PC-9 (cell line): ENCODE results near the gene CEP112. TPM values are rescaled to one million over a fixed set of nuclear protein-coding genes. Genes with fewer than 3 reads are reported as not detected.

Experiments
- BruUV-seq: library from RNA; stranded (reverse); fragments of 400-500 nt; replicated peaks from 2 replicates; lab custom pipeline; 2021; lab: Mats Ljungman, UMichigan
- CTCF ChIA-PET: fragments of 300-600 bp; sonication (Branson Sonifier 250); formaldehyde crosslinking; loops from one replicate; lab custom pipeline; 2022; ENCODE audit warnings: antibody characterized with exemption; lab: Charles Lee
- POLR2A ChIA-PET: fragments of 300-600 bp; sonication (Branson Sonifier 250); formaldehyde crosslinking; loops from one replicate; lab custom pipeline; 2022; ENCODE audit warnings: antibody characterized with exemption; ENCODE audit not compliant: unreplicated experiment; lab: Charles Lee
- DNase-seq, 2 experiments: peaks; one replicate each; pipeline versions ENCODE4 v3.0.0 to v3.0.0-alpha.2; 2015 to 2022; ENCODE audit warnings: mixed read lengths in 1 of 2
- H2AFZ ChIP-seq: fragments of 200-600 bp; sonication (generic); 2 replicates; pipeline ENCODE4 v1.8.1; 2017; ENCODE audit warnings: antibody characterized with exemption
- H3F3A ChIP-seq: fragments of 200-600 bp; sonication (generic); 2 replicates; pipeline ENCODE4 v1.8.1; 2017; ENCODE audit warnings: antibody characterized with exemption, mild to moderate bottlenecking, low read depth; ENCODE audit not compliant: insufficient read depth
- H3K27ac ChIP-seq: fragments of 200-600 bp; sonication (generic); 2 replicates; pipeline ENCODE4 v1.6.1; 2016; ENCODE audit warnings: mixed run types
- H3K27me3 ChIP-seq: fragments of 200-600 bp; sonication (generic); 2 replicates; pipeline ENCODE4 v1.6.1; 2016; ENCODE audit warnings: low read depth, mixed run types; ENCODE audit not compliant: insufficient read depth
- H3K36me3 ChIP-seq: fragments of 200-600 bp; sonication (generic); 2 replicates; pipeline ENCODE4 v1.6.1; 2016; ENCODE audit warnings: low read depth, mixed run types
- H3K4me1 ChIP-seq: fragments of 200-600 bp; sonication (generic); replicated peaks from 2 replicates; pipeline ENCODE4 v1.6.1; 2016; ENCODE audit warnings: mixed run types; ENCODE audit not compliant: insufficient read depth
- H3K4me2 ChIP-seq: fragments of 200-600 bp; sonication (generic); 2 replicates; pipeline ENCODE4 v1.6.1; 2017; ENCODE audit warnings: mixed run types
- H3K4me3 ChIP-seq: fragments of 200-600 bp; sonication (generic); 2 replicates; pipeline ENCODE4 v1.6.1; 2016; ENCODE audit warnings: mixed run types
- H3K79me2 ChIP-seq: fragments of 200-600 bp; sonication (generic); 2 replicates; pipeline ENCODE4 v1.6.1; 2017; ENCODE audit warnings: low read depth, mixed run types
- H3K9me2 ChIP-seq: fragments of 200-600 bp; sonication (generic); 2 replicates; pipeline ENCODE4 v1.8.1; 2017; ENCODE audit warnings: mild to moderate bottlenecking; ENCODE audit not compliant: insufficient read depth
- H3K9me3 ChIP-seq: fragments of 200-600 bp; sonication (generic); 2 replicates; pipeline ENCODE4 v1.8.1; 2016; ENCODE audit warnings: low read depth; ENCODE audit not compliant: insufficient read depth
- H4K20me1 ChIP-seq: fragments of 200-600 bp; sonication (generic); 2 replicates; pipeline ENCODE4 v1.8.1; 2017; ENCODE audit not compliant: insufficient read depth
- CTCF ChIP-seq: fragments of 200-600 bp; sonication (generic); conservative IDR thresholded peaks from 2 replicates; pipeline ENCODE4 v1.6.1; 2017; ENCODE audit warnings: mixed run types, antibody characterized with exemption, mild to moderate bottlenecking, moderate library complexity
- EZH2 ChIP-seq: fragments of 200-600 bp; sonication (generic); IDR thresholded peaks from 2 replicates; pipeline ENCODE4 v1.8.0; 2017; ENCODE audit warnings: antibody characterized with exemption, low read depth
- intact Hi-C: fragments of 100-400 bp; cut with micrococcal nuclease; formaldehyde crosslinking; loops from one replicate; pipeline ENCODE4 v1.10.0; 2022; ENCODE audit not compliant: unreplicated experiment
- total RNA-seq: library from RNA; stranded (reverse); gene quantifications from 2 replicates; pipeline ENCODE4 v1.2.3, GENCODE V29; 2021

The CEP112 gene
- total RNA-seq, 1 experiment from 2014 or later: 4.3 TPM

GRCh38 chr17:65867014-65867413 is 324.9 kb downstream of the CEP112 start:
- CTCF ChIA-PET: no interaction called here
- POLR2A ChIA-PET: interaction anchor here (0.5 kb wide), 1 partner anchor 9 kb away, joined by 5 read pairs; no protein-coding TSS in a partner anchor

GRCh38 chr17:65865715-65866425 is 326.1 kb downstream of the CEP112 start:
- POLR2A ChIA-PET: no interaction called here
- Histone ChIP-seq H3K9me2 (no peaks in the 10 kb centered on the region), H3K27ac (no peak overlapping the region), H3K4me3 (no peak overlapping the region), H4K20me1 (no peaks in the 10 kb centered on the region), H3F3A (no peaks in the 10 kb centered on the region), H3K4me1 (no peaks in the 10 kb centered on the region), H3K27me3 (no peaks in the 10 kb centered on the region), H3K79me2 (no peaks in the 10 kb centered on the region), H3K4me2 (no peak overlapping the region), H3K9me3 (no peaks in the 10 kb centered on the region), H3K36me3 (no peaks in the 10 kb centered on the region), H2AFZ (no peak overlapping the region)
- CTCF ChIA-PET: no interaction called here
- TF ChIP-seq CTCF (no peak), EZH2 (no peak)
- intact Hi-C loops: no loop called here
- DNase-seq: no peak
- no TSS peak for BruUV-seq

More at GRCh38 chr17:65867014-65867413, 324.9 kb downstream of the CEP112 start:
- Histone ChIP-seq H3K27ac (no peak overlapping the region), H3K9me2 (no peaks in the 10 kb centered on the region), H3K36me3 (no peaks in the 10 kb centered on the region), H3K9me3 (no peaks in the 10 kb centered on the region), H3K4me1 (no peaks in the 10 kb centered on the region), H3K79me2 (no peaks in the 10 kb centered on the region), H3F3A (no peaks in the 10 kb centered on the region), H3K4me3 (no peak overlapping the region), H2AFZ (no peak overlapping the region), H3K4me2 (no peak overlapping the region), H4K20me1 (no peaks in the 10 kb centered on the region), H3K27me3 (no peaks in the 10 kb centered on the region)
- TF ChIP-seq EZH2 (no peak), CTCF (no peak)
- BruUV-seq: no TSS peak
- DNase-seq: no peak
- intact Hi-C loops: no loop called here

- H3F3A ChIP-seq: no peaks in the 10 kb centered on the region
- no peak overlapping the region for H3K4me2 ChIP-seq
- no peaks in the 10 kb centered on the region for H3K79me2 ChIP-seq
- no peaks in the 10 kb centered on the region for H3K36me3 ChIP-seq
- no peaks in the 10 kb centered on the region for H3K9me3 ChIP-seq
- intact Hi-C loops: no loop called here
- CTCF ChIA-PET: no interaction called here
- DNase-seq: no peak
- H3K27ac ChIP-seq: no peak overlapping the region
- TF ChIP-seq EZH2: no peak
- no peak for TF ChIP-seq CTCF
- no peak overlapping the region for H2AFZ ChIP-seq
- H3K9me2 ChIP-seq: no peaks in the 10 kb centered on the region
- H4K20me1 ChIP-seq: no peaks in the 10 kb centered on the region
- H3K27me3 ChIP-seq: no peaks in the 10 kb centered on the region
- no peak overlapping the region for H3K4me3 ChIP-seq
- BruUV-seq: no TSS peak
- POLR2A ChIA-PET: no interaction called here
- H3K4me1 ChIP-seq: no peaks in the 10 kb centered on the region
Observed at GRCh38 chr17:65864394-65864793, 327.5 kb downstream of the CEP112 start.
